Ovary (tissue), 9 donors: ENCODE results near the gene MCF2L. TPM values are rescaled to one million over a fixed set of nuclear protein-coding genes. Genes with fewer than 3 reads are reported as not detected.

Source experiments
- DNase-seq, 5 donors: peaks; one replicate each; pipeline ENCODE4 v3.0.0-alpha.2; 2019 to 2020
- H3K27ac ChIP-seq, 2 donors: fragments of 200-600 bp; one replicate each; pipeline versions ENCODE4 v1.5.1 to v1.8.0; 2019 to 2022
- H3K27me3 ChIP-seq: fragments of 200-600 bp; one replicate; pipeline ENCODE4 v1.8.0; 2022
- H3K36me3 ChIP-seq: fragments of 200-600 bp; sonication (generic); one replicate; pipeline ENCODE4 v1.5.1; 2019
- H3K4me1 ChIP-seq: one replicate; pipeline ENCODE4 v1.8.1; 2013; ENCODE audit warnings: mild to moderate bottlenecking, moderate library complexity; ENCODE audit not compliant: insufficient read depth
- H3K4me3 ChIP-seq: fragments of 200-600 bp; sonication (generic); one replicate; pipeline ENCODE4 v1.5.1; 2017
- H3K9me3 ChIP-seq, 2 donors: fragments of 200-600 bp in 1 of 2; sonication (generic) in 1 of 2; one replicate each; pipeline versions ENCODE4 v1.5.1 to v1.8.1; 2013 to 2019; ENCODE audit warnings: mild to moderate bottlenecking in 1 of 2, moderate library complexity in 1 of 2
- CTCF ChIP-seq, 3 donors: fragments of 450-650 bp in 2 of 3; fragments of 200-600 bp in 1 of 3; IDR thresholded peaks; one replicate each; pipeline versions ENCODE4 v1.5.1 to v1.8.0; 2016 to 2022; ENCODE audit warnings: antibody characterized with exemption in 3 of 3, mild to moderate bottlenecking in 1 of 3
- EP300 ChIP-seq: sonication (generic); formaldehyde crosslinking; IDR thresholded peaks from one replicate; pipeline ENCODE4 v1.6.1; 2017; ENCODE audit warnings: antibody characterized with exemption
- POLR2A ChIP-seq: fragments of 450-650 bp; IDR thresholded peaks from one replicate; pipeline ENCODE4 v1.6.1; 2017; ENCODE audit warnings: antibody characterized with exemption, mild to moderate bottlenecking, moderate library complexity
- WGBS, 3 donors: extraction: QIAGEN DNeasy Blood & Tissue Kit in 1 of 3; methylation state at CpG; one replicate each; pipeline versions ENCODE4 v1.1.5 to v1.1.7; 2013 to 2017; 5-methylcytosine and 5-hydroxymethylcytosine counted together
- intact Hi-C, 4 donors: fragments of 100-400 bp; cut with DNase I; formaldehyde crosslinking; loops; one replicate each; pipeline versions ENCODE4 v1.11.0 to v1.15.1; 2022 to 2023
- polyA plus RNA-seq, 2 donors: library from polyadenylated mRNA; stranded (reverse); fragments of 200-250 nt in 1 of 2; fragments of 350-450 nt in 1 of 2; fragmentation: Illumina TruSeq in 1 of 2; extraction: RNeasy Lipid Tissue Mini Kit (QIAGEN cat#74804) in 1 of 2; gene quantifications; one replicate each; pipeline ENCODE4 v1.2.3, GENCODE V29; 2013 to 2014
- total RNA-seq, 7 donors: library from RNA; depleted of rRNA in 2 of 7; stranded (reverse); fragments of >200 nt in 2 of 7; fragmentation: NEBNext Ultra II Directional in 3 of 7; extraction: Animal tissue kit (Norgen Biotek cat#: 25700) in 3 of 7; gene quantifications; one replicate each; pipeline versions ENCODE4 v1.1.0 to v1.2.4, GENCODE V29; 2016 to 2023
- donor health status: DM: no; HTN: no; CAD: no; lungs with moderate emphysema.
- donor health status: DM: no; HTN: no; CAD: no.
- donor health status: Bipolar disorder and iron deficiency.
- donor health status: DM: yes; HTN: yes; CAD: no.
- donor health status: DM: no; HTN: no; CAD: no.
- donor health status: DM: yes; HTN: yes; CAD: no.

The MCF2L gene
- total and polyA plus RNA-seq, 9 donors: 5.6 to 22.2 (median 8.7) TPM

GRCh38 chr13:113064000-113064533 is 95.1 kb downstream of the MCF2L start:
- no peak overlapping the region for H3K27ac ChIP-seq
- no peak overlapping the region for H3K4me3 ChIP-seq
- 86 to 90% (median 87%) methylated on average over 29 of the region's 29 CpGs for WGBS, 3 donors
- H3K9me3 ChIP-seq: no peaks in the 10 kb centered on the region
- H3K27me3 ChIP-seq: no peaks in the 10 kb centered on the region
- H3K36me3 ChIP-seq: no peaks in the 10 kb centered on the region
- TF ChIP-seq CTCF (IDR thresholded peaks at IDR 0.05) (no peak), POLR2A (no peak), EP300 (no peak)
- intact Hi-C loops: no loop called here
- H3K4me1 ChIP-seq: no peaks in the 10 kb centered on the region
- DNase-seq: no peak

GRCh38 chr13:113064534-113065405 is 95.8 kb downstream of the MCF2L start:
- Histone ChIP-seq H3K27ac (no peak overlapping the region), H3K36me3 (no peaks in the 10 kb centered on the region), H3K4me1 (no peaks in the 10 kb centered on the region), H3K9me3 (no peaks in the 10 kb centered on the region), H3K27me3 (no peaks in the 10 kb centered on the region), H3K4me3 (no peak overlapping the region)
- 83 to 86% (median 86%) methylated on average over 41 of the region's 41 CpGs for WGBS, 3 donors
- no peak for DNase-seq
- no peak for TF ChIP-seq CTCF (IDR thresholded peaks at IDR 0.05)
- no peak for TF ChIP-seq EP300
- no peak for TF ChIP-seq POLR2A
- intact Hi-C loops: no loop called here

DNA sequence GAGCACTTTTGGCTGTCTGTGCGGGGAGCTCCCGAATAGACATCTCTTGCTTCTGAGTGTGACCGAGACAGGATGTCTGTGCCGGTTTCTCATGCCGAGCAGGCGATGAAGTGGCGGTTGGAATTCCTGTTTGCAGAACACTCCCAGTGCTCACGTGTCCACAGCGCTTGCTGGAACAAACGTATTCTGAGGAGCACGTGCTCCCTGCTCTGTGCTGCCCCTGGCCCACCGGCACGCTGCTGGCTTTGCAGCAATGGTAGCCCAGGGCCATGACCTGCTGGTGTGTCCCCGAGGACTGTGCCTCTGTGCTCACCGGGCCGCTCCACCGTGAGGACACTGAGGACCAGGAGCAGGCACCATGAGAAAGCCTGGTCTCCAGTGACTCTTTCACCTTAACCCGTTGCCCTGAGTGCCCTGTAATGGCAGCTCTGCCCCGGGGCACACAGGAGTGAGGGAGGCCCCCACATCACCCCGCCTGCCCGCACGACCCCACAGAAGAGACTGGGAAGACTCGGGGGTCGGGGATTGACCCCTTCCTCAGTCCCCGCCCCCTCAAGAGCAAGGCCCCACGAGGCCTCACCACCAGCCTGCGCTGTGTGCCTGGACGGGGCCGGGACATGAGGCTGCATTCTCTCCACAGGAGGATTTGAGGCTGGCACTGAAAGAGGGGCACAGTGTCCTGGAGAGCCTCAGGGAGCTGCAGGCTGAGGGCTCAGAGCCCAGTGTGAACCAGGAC is 96.6 kb downstream of the MCF2L start:
- intact Hi-C loops: no loop called here
- H3K27me3 ChIP-seq: no peaks in the 10 kb centered on the region
- no peaks in the 10 kb centered on the region for H3K4me1 ChIP-seq
- no peaks in the 10 kb centered on the region for H3K36me3 ChIP-seq
- no peak for DNase-seq
- no peak overlapping the region for H3K4me3 ChIP-seq
- TF ChIP-seq CTCF (IDR thresholded peaks at IDR 0.05): no peak
- no peak for TF ChIP-seq POLR2A
- no peak for TF ChIP-seq EP300
- 82 to 87% (median 82%) methylated on average over 25 to 29 of the region's 29 CpGs for WGBS, 3 donors
- no peaks in the 10 kb centered on the region for H3K9me3 ChIP-seq
- H3K27ac ChIP-seq: no peak overlapping the region

- H3K9me3 ChIP-seq: no peaks in the 10 kb centered on the region
- WGBS, 3 donors: 79 to 88% (median 83%) methylated on average over 10 of the region's 10 CpGs
- no peak for DNase-seq
- H3K4me3 ChIP-seq: no peak overlapping the region
- no peaks in the 10 kb centered on the region for H3K4me1 ChIP-seq
- intact Hi-C loops: no loop called here
- H3K36me3 ChIP-seq: no peaks in the 10 kb centered on the region
- no peaks in the 10 kb centered on the region for H3K27me3 ChIP-seq
- no peak overlapping the region for H3K27ac ChIP-seq
- no peak for TF ChIP-seq EP300
- TF ChIP-seq CTCF (IDR thresholded peaks at IDR 0.05): no peak
- no peak for TF ChIP-seq POLR2A
These were observed 97.1 kb downstream of the MCF2L start for GRCh38 chr13:113066142-113066455.
